Head of caudate nucleus (tissue), 42 donors: ENCODE results near the gene IFNGR1.
"Not testable (repeated sequence)": the region's sequence is repeated elsewhere in the genome, so short reads cannot be mapped to it uniquely, and the experiment has no call there.

Experiments used
- DNase-seq, 42 donors: peaks; one replicate each; pipeline versions ENCODE4 v3.0.0 to v3.0.0-alpha.2; 2020 to 2021; ENCODE audit warnings: mixed read lengths in 7 of 42
- intact Hi-C: fragments of 100-400 bp; cut with DNase I; formaldehyde crosslinking; loops from one replicate; pipeline ENCODE4 v1.15.0; 2022

The IFNGR1 gene

DNA sequence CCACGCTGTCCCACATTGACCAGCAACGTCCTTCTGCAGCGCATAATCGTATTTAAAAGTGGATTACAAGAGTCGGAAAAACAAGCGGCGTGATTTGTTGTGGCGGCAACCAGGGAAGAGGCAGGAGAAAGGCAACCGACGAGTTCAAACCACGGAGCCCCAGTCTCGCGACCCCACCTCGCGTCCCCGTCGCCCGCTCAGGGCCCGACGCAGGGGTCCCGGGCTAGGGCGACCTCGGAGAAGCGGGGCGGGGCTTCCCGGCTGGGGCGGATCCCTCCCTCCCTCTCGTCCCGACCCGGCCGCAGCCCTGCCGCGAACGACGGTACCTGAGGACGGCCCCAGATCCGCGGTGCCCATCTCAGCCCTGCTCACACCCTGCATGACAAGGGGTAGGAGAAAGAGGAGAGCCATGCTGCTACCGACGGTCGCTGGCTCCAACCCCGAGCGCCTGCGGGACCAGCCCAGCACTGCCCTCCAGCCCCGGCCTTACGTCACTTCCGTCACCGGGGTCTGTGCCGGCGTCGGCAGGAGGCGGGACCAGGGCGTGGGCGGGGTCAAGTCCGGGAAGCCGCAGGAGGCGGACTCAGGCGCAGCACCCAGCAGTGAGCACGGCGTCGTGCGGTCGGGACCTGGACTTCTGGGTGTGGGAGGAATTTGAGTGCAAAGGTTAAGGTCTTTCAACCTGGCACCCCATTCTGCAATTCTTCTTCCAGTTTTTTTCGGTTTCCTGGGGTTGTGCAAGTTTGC lies at the start of gene IFNGR1:
IFNGR1 (minus strand) TSS at position 469 of the 747 bp plus-strand sequence; CDS start at position 411, 58 bp downstream.
- intact Hi-C loops: no loop called here
- peak; percentile 92 to 100 (median 99) for DNase-seq

- no peak for DNase-seq
- intact Hi-C loops: loop anchor here (5.0 kb wide), 1 partner anchor 148 kb away; no protein-coding TSS in a partner anchor
These were observed 49.7 kb upstream of the IFNGR1 start for GRCh38 chr6:137268911-137269310.

- intact Hi-C loops: loop anchor here (5.0 kb wide), 1 partner anchor 151 kb away; no protein-coding TSS in a partner anchor
- no peak for DNase-seq
These were observed 47.1 kb upstream of the IFNGR1 start for GRCh38 chr6:137266309-137266586.

- DNase-seq: no peak
- intact Hi-C loops: loop anchor here (5.0 kb wide), 1 partner anchor 152 kb away; no protein-coding TSS in a partner anchor
These were observed 46.5 kb upstream of the IFNGR1 start for GRCh38 chr6:137265561-137266308.

GRCh38 chr6:137264311-137265075 lies 45.3 kb upstream of the IFNGR1 start:
- intact Hi-C loops: loop anchor here (5.0 kb wide), 1 partner anchor 153 kb away; no protein-coding TSS in a partner anchor
- DNase-seq: no peak

DNA sequence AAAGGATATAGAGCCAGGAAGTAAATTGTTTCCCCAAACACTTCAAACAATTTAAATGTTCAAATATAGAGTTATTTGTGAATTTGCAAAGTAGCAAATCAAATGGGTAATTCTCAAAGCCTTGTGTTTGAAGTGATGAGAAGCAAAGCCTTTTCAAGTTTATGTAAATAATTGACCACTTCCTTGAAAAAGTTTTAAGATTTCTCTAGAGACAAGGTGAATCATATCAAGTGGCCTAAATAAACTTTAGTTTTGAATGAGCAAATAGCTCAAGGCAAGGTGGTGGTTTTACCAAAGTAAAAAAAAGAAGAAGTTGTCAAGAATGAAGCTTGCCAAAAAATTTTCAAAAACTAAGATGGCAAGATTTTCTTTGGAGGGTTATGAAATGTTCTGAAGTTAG lies 42.6 kb upstream of the IFNGR1 start:
- no peak for DNase-seq
- intact Hi-C loops: no loop called here

- DNase-seq: no peak
- intact Hi-C loops: no loop called here
These were observed 42.2 kb upstream of the IFNGR1 start for GRCh38 chr6:137261361-137261760.

DNA sequence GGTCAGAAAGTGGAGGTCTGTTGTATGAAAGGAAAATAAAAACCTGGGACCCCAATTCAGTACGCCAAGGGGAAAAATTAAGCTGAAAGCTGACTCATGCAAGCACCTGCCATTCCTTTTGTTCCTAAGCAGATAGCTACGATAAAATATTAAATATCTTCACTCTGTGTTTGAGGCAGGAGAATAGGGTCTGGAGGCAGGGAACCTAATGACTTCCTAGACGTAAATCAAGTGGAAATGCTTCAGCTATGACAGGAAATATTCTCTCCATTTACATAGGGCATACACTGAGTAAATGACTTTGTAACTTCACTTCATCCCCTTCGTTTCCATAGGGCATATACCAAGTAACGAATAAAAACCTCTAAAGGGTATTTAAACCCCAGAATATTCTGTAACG lies 41.0 kb upstream of the IFNGR1 start:
- intact Hi-C loops: no loop called here
- no peak for DNase-seq

DNA sequence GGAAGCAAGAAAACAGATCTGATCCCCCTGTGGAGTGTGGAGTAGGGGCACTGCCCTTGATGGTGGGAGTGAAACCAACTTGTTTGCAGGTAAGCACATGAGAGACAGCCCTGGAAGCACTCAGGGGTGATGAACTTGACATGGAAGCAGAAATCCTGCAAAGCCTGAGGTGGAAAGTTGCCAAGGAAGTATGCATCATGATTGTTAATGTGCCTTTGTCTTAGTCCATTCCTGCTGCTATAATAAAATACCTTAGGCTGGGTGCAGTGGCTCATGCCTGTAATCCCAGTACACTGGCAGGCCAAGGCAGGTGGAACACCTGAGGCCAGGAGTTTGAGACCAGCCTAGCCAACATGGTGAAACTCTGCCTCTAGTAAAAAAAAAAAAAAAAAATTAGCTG lies 40.2 kb upstream of the IFNGR1 start:
- DNase-seq: no peak
- intact Hi-C loops: no loop called here

DNA sequence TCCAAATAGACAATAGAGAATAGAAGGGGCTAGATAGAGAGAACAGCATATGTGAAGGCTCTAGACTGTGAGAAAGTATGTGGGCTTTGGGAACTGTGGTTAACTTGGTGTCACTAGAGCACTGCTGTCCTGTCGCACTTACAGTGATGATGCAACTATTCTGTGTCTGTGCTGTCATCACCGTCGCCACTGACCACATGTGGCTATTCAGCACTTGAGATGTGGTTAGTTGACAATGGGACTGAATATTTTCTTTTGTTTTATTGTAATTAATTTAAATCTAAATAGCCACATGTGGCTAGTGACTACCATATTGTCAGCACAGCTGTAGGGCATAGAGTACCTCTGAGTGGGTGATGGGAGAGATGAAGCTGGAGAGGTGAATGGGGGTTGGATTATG lies 39.0 kb upstream of the IFNGR1 start:
- no peak for DNase-seq
- intact Hi-C loops: no loop called here

GRCh38 chr6:137256350-137257103 lies 37.3 kb upstream of the IFNGR1 start:
- DNase-seq: no peak
- intact Hi-C loops: no loop called here

DNA sequence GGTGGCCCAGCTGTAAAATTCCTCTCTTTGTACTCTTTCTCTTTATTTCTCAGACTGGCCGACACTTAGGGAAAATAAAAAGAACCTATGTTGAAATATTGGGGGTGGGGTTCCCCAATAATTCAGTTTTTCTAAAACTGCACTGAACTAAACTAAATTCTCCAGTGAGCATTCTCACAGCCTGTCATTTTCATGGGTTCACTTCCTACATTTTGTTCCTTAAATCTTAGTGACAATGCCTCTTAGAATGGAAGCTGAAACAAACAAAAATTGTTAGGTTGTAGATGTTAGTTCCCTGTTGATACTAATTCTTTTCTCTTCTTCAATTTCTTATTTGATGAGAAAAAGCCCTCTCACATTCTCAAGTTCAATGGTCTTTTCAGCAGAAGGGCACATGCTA lies 35.8 kb upstream of the IFNGR1 start:
- DNase-seq: no peak
- intact Hi-C loops: no loop called here

DNA sequence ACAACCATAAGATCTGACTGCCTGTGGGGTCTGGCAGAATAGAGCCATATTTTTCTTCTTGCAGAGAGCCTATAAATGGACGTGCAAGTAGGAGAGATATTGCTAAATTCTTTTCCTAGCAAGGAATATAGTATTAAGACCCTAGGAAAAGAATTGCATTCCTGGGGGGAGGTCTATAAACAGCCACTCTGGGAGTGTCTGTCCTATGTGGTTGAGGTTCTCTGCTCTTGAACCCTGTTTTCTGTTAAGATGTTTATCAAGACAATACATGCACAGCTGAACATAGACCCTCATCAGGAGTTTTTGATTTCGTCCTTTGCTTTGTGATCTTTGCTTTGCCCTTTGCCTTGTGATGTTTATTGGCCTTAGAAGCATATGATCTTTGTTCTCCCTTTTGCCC lies 35.2 kb upstream of the IFNGR1 start:
- DNase-seq, intact Hi-C loops: not testable (repeated sequence)

DNA sequence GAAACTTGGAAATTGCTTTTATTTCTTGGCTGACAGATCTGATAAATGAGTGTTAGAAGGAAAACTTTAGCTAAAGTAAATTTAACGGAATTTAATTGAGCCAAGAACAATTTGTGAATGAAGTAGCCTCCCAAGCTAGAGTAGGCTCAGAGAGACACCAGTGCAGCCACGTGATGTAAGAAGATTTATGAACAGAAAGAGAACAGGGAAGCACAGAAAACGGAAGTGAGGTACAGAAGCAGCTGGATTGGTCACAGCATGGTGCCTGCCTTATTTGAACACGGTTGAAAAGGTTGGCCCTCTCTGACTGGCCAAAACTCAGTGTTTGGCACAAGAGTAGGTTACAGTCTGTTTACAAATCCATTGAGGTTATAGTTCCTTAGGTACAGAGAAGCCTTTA lies 29.5 kb upstream of the IFNGR1 start:
- intact Hi-C loops: no loop called here

GRCh38 chr6:137247724-137248123 lies 28.5 kb upstream of the IFNGR1 start:
- intact Hi-C loops: no loop called here
- DNase-seq: no peak

More for the DNA sequence above, 29.5 kb upstream of the IFNGR1 start:
- peak in 1 of 42 donors; percentile 46 for DNase-seq

DNA sequence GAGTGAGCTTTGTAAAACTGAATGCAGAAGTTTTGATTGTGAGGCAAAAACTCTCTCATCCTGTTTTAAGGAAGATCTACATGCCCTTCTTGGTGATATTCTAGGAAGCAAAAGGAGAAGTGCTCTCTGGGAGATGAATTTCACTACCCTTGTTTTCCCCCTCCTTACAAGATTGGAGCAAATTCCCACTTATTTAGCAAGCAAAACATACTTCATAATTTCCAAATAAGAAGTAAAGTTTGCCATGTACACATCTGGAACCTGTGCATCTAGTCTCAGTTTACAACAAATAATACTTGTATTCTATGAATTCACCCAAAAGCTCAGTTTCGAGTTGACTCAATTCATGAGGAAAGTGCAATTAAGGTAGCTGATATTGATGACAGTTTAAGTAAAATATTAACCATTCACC lies 27.6 kb upstream of the IFNGR1 start:
- intact Hi-C loops: no loop called here
- DNase-seq: no peak

DNA sequence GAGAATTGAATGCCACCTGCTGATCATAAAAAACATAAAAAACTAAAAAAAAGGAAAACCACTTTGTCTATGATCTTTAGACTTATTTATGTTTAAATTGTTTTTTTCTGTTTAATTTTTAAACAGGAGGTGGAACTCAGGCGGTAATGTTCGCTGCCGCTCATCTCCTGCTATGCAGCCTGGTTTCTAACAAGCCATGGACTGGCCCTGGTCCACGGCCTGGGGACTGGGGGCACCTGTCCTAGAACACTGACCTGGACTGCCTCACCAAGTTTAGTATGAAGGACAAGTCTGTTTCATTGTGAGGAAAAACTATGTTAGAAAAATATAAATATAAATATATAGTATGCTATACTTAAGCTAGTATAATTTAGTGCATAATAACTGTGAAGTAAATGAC lies 27.0 kb upstream of the IFNGR1 start:
- no peak for DNase-seq
- intact Hi-C loops: no loop called here

DNA sequence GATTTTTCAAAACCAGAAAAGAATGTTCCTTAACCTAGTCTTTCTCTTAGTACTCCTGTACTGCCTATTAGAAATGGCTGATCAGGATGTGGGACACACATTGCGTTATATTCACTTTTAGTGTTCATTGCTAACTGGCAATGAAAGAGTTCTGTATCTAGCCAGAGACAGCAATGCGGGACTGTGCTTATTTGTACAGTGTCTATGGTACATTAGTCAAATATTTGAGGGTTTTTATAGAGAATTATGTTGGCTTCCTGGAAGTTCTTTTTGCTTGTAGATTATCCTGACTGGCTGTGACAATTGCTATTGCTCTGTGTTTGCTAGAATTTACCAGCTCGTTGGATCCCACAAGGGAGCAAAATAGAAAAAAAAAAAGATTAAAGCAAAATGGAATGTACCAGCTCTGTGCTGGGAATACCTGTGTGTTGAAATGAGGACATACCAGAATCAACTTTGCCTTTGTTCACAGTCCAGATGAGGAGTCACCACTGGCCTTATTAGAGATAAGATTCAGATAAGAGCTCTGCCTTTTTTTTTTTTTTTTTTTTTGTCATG lies 22.4 kb upstream of the IFNGR1 start:
- DNase-seq: no peak
- intact Hi-C loops: no loop called here

- intact Hi-C loops: no loop called here
- DNase-seq: peak in 5 of 42 donors; percentile 26 to 67 (median 36)
These were observed 21.0 kb upstream of the IFNGR1 start for GRCh38 chr6:137240168-137240567.
